ENCODE results near the gene NDUFB10.

DNA sequence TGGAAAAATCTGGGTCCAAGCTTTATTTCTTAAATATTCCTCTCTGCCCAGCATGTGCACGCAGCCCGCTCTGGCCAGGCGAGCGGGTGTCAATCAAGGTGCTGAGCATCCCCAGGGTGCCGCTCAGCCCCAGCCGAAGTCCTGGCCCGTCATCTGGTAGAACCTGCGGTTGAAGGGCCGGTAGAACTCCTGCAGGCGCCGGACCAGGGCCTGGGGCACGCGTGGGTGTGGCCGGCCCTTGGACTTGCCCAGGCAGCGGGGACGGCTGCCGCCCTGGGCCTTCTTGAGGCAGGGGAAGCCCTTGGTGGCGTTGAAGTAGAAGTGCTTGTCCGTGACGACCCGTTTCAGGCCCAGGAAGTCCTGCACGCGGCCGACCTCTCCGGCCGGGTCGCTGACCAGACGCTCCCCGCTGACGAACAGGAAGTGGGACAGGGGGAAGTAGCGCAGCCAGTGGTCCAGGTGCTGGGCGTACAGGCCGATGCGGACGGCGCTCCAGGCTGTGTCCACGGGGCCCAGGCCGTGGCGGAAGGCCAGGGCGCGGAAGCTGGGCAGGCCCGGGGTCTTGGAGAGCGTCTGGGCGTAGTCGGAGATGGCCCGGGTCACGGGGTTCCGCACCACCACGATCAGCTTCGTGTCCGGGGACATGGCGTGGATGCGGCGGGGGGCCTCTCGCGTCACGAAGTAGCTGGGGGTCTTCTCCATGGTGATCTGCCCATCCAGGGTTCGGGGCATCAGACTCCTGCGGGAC is 47.7 kb upstream of the NDUFB10 start:
- TF ChIP-seq, protein P1, sequence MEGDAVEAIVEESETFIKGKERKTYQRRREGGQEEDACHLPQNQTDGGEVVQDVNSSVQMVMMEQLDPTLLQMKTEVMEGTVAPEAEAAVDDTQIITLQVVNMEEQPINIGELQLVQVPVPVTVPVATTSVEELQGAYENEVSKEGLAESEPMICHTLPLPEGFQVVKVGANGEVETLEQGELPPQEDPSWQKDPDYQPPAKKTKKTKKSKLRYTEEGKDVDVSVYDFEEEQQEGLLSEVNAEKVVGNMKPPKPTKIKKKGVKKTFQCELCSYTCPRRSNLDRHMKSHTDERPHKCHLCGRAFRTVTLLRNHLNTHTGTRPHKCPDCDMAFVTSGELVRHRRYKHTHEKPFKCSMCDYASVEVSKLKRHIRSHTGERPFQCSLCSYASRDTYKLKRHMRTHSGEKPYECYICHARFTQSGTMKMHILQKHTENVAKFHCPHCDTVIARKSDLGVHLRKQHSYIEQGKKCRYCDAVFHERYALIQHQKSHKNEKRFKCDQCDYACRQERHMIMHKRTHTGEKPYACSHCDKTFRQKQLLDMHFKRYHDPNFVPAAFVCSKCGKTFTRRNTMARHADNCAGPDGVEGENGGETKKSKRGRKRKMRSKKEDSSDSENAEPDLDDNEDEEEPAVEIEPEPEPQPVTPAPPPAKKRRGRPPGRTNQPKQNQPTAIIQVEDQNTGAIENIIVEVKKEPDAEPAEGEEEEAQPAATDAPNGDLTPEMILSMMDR (IDR thresholded peaks at IDR 0.05; ENCODE audit: low read depth, low read length, poor library complexity, severe bottlenecking) = no peak
- TF ChIP-seq EZH2phosphoT487 (IDR thresholded peaks at IDR 0.05; ENCODE audit: borderline replicate concordance, low read length) = no peak
